ENCODE measurements around the gene MYO5A. TPM values are rescaled to one million over a fixed set of nuclear protein-coding genes. Genes with fewer than 3 reads are reported as not detected.

The MYO5A gene
- total RNA-seq, 1 experiment from 2014 or later, result 33.4 TPM

- no peak for DNase-seq (ENCODE audit: low spot score)
Measured at GRCh38 chr15:52329987-52330386, 198.7 kb downstream of the MYO5A start.

- no peak for DNase-seq (ENCODE audit: low spot score)
Measured at GRCh38 chr15:52329150-52329549, 199.5 kb downstream of the MYO5A start.

GRCh38 chr15:52328680-52329079, 200.0 kb downstream of the MYO5A start:
- DNase-seq (ENCODE audit: low spot score), result no peak

GRCh38 chr15:52326756-52327155, 201.9 kb downstream of the MYO5A start:
- DNase-seq (ENCODE audit: low spot score), result no peak

- DNase-seq (ENCODE audit: low spot score), result no peak
Measured at GRCh38 chr15:52324109-52324508, 204.6 kb downstream of the MYO5A start.

- no peak for DNase-seq (ENCODE audit: low spot score)
Measured at GRCh38 chr15:52318729-52319500, 209.8 kb downstream of the MYO5A start.

- DNase-seq (ENCODE audit: low spot score), result no peak
Measured at GRCh38 chr15:52317688-52318087, 211.0 kb downstream of the MYO5A start.

- DNase-seq (ENCODE audit: low spot score), result no peak
Measured at GRCh38 chr15:52317022-52317421, 211.7 kb downstream of the MYO5A start.

GRCh38 chr15:52309154-52309548, 219.5 kb downstream of the MYO5A start:
- no peak for DNase-seq (ENCODE audit: low spot score)

- no peak for DNase-seq (ENCODE audit: low spot score)
Measured at GRCh38 chr15:52308446-52309153, 220.1 kb downstream of the MYO5A start.

- DNase-seq (ENCODE audit: low spot score), result no peak
Measured at GRCh38 chr15:52307847-52308246, 220.8 kb downstream of the MYO5A start.

GRCh38 chr15:52306270-52306669, 222.4 kb downstream of the MYO5A start:
- DNase-seq (ENCODE audit: low spot score), result no peak

- DNase-seq (ENCODE audit: low spot score), result no peak
Measured at GRCh38 chr15:52303093-52303772, 225.4 kb downstream of the MYO5A start.

GRCh38 chr15:52301265-52301847, 227.3 kb downstream of the MYO5A start:
- no peak for DNase-seq (ENCODE audit: low spot score)

GRCh38 chr15:52295421-52296001, 233.2 kb downstream of the MYO5A start, which contains the start of gene MYO5C:
MYO5C (minus strand) TSS chr15:52295804; CDS start chr15:52295636, 168 bp downstream.
- peak; percentile 14 for DNase-seq (ENCODE audit: low spot score)

GRCh38 chr15:52294881-52295420, 233.7 kb downstream of the MYO5A start:
- DNase-seq (ENCODE audit: low spot score), result no peak

GRCh38 chr15:52292780-52293392, 235.8 kb downstream of the MYO5A start:
- DNase-seq (ENCODE audit: low spot score), result no peak

GRCh38 chr15:52291204-52291603, 237.5 kb downstream of the MYO5A start:
- DNase-seq (ENCODE audit: low spot score), result no peak

- no peak for DNase-seq (ENCODE audit: low spot score)
Measured at GRCh38 chr15:52290800-52291199, 237.9 kb downstream of the MYO5A start.

GRCh38 chr15:52290329-52290728, 238.4 kb downstream of the MYO5A start:
- no peak for DNase-seq (ENCODE audit: low spot score)

- DNase-seq (ENCODE audit: low spot score), result no peak
Measured at GRCh38 chr15:52289629-52290081, 239.0 kb downstream of the MYO5A start.

Measured in A172 (cell line).